ENCODE measurements around the gene SFXN4. TPM values are rescaled to one million over a fixed set of nuclear protein-coding genes. Genes with fewer than 3 reads are reported as not detected.
"Not testable (repeated sequence)": the region's sequence is repeated elsewhere in the genome, so short reads cannot be mapped to it uniquely, and the experiment has no call there.

Gene SFXN4
- total RNA-seq, 3 donors from 2014 or later, result 14.6 to 25.2 (median 18.6) TPM

DNA sequence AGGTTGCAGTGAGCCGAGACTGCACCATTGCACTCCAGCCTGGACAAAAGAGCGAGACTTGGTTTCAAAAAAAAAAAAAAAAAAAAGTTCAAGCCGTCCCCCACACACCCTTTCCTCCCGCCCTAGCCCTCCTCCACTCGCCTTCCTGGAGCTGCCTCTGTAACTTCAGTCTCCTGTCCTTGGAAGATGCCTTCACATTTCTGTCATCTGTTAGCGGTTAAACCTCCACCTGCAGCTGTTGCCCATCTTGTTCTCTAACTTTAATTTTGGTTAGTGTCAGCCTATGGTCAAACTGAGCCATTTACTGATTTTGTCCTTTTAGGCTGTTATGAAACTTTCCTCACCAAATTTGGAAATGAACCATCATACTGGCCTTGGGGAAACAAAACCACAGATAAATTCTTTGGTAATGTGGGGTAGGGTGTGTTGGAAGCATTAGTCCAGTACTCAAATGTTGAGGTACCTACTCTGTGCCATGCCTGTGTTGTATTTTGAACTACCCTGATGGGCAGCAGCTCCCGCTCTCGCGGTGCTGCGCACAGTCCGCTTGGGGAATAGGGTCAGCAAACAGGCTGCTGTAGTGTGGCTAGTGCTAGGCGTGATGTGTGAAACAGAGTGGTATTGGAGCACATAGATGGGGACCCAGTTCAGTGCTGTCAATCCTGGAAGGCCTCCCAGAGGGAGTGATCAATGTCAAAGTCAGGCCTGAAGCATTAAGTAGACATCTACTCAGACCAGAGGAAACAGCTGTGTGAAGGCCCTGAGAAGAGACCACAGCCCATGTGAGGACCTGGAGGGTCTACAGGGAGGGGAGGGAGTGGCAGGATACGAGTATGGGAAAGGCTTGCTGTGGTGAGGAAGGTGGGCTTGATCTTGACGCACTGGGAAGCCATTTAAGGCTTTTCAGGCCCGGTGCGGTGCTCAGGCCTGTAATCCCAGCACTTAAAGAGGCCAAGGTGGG, 26.9 kb downstream of the SFXN4 start:
- no peaks in the 10 kb centered on the region for H3K4me1 ChIP-seq
- H3K27ac ChIP-seq, result peak overlapping the region in 1 of 2 donors; percentile 7
- no peak for DNase-seq (ENCODE audit: low spot score in 2 of 2)
- TF ChIP-seq POLR2AphosphoS5 (IDR thresholded peaks at IDR 0.05) (no peak), POLR2A (IDR thresholded peaks at IDR 0.05) (no peak)
- TF ChIP-seq, protein P1, sequence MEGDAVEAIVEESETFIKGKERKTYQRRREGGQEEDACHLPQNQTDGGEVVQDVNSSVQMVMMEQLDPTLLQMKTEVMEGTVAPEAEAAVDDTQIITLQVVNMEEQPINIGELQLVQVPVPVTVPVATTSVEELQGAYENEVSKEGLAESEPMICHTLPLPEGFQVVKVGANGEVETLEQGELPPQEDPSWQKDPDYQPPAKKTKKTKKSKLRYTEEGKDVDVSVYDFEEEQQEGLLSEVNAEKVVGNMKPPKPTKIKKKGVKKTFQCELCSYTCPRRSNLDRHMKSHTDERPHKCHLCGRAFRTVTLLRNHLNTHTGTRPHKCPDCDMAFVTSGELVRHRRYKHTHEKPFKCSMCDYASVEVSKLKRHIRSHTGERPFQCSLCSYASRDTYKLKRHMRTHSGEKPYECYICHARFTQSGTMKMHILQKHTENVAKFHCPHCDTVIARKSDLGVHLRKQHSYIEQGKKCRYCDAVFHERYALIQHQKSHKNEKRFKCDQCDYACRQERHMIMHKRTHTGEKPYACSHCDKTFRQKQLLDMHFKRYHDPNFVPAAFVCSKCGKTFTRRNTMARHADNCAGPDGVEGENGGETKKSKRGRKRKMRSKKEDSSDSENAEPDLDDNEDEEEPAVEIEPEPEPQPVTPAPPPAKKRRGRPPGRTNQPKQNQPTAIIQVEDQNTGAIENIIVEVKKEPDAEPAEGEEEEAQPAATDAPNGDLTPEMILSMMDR (IDR thresholded peaks at IDR 0.05), result no peak
- no peaks in the 10 kb centered on the region for H3K9me3 ChIP-seq
- no peaks in the 10 kb centered on the region for H3K36me3 ChIP-seq
- intact Hi-C loops (cut with DNase I; ENCODE audit: low total_unique reads), result no loop called here
- H3K4me3 ChIP-seq, result no peak overlapping the region
- no peaks in the 10 kb centered on the region for H3K27me3 ChIP-seq

DNA sequence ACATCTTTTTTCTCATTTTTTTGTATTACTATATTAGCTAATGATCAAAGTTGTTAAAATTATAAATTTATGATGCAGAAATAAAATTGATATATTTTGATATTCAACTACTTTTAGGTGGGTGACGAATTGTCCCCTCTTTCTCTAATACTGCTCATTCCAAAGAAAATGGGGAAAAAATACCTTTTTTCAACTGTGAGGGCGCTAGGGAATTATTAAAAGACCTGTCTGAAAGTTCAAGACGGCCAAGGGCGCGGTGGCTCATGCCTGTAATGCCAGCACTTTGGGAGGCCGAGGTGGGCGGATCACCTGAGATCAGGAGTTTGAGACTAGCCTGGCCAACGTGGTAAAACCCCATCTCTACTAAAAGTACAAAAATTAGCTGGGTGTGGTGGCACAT, 27.6 kb downstream of the SFXN4 start:
- H3K36me3 ChIP-seq; DNase-seq (ENCODE audit: low spot score in 2 of 2): not testable (repeated sequence)

GRCh38 chr10:119136084-119136483, 29.4 kb downstream of the SFXN4 start:
- Histone ChIP-seq H3K27me3 (no peaks in the 10 kb centered on the region), H3K4me1 (no peaks in the 10 kb centered on the region), H3K27ac (no peak overlapping the region), H3K9me3 (no peaks in the 10 kb centered on the region), H3K36me3 (no peaks in the 10 kb centered on the region), H3K4me3 (no peak overlapping the region)
- no peak for TF ChIP-seq POLR2A (IDR thresholded peaks at IDR 0.05)
- TF ChIP-seq POLR2AphosphoS5 (IDR thresholded peaks at IDR 0.05), result no peak
- TF ChIP-seq, protein P1 (IDR thresholded peaks at IDR 0.05), result no peak
- intact Hi-C loops (cut with DNase I; ENCODE audit: low total_unique reads), result no loop called here
- DNase-seq (ENCODE audit: low spot score in 2 of 2), result no peak

More for the DNA sequence above, 27.6 kb downstream of the SFXN4 start:
- H3K4me3 ChIP-seq; H3K4me1 ChIP-seq; intact Hi-C loops (cut with DNase I; ENCODE audit: low total_unique reads); H3K9me3 ChIP-seq; H3K27me3 ChIP-seq; H3K27ac ChIP-seq: not testable (repeated sequence)

DNA sequence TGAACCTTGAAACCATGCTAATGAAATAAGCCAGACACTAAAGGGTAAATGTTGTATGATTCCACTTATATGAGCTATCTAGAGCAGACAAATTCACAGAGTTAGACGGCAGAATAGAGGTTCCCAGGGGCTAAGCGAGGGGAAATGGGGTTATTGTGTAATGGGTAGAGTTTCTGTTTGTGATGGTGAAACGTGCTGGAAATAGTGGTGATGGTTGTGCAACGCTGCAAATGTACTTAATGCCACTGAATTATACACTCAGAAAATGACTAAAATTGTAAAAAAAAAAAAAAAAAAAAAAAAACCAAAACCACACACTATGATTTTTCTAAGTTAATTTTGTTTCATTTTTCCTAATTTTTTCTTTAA, 30.0 kb downstream of the SFXN4 start:
- Histone ChIP-seq H3K27ac (peak overlapping the region in 1 of 2 donors; percentile 10), H3K9me3 (no peaks in the 10 kb centered on the region), H3K4me1 (no peaks in the 10 kb centered on the region), H3K27me3 (no peaks in the 10 kb centered on the region), H3K36me3 (no peaks in the 10 kb centered on the region), H3K4me3 (no peak overlapping the region)
- no peak for DNase-seq (ENCODE audit: low spot score in 2 of 2)
- intact Hi-C loops (cut with DNase I; ENCODE audit: low total_unique reads), result no loop called here
- no peak for TF ChIP-seq POLR2AphosphoS5 (IDR thresholded peaks at IDR 0.05)
- TF ChIP-seq POLR2A (IDR thresholded peaks at IDR 0.05), result no peak
- TF ChIP-seq, protein P1 (IDR thresholded peaks at IDR 0.05), result no peak

DNA sequence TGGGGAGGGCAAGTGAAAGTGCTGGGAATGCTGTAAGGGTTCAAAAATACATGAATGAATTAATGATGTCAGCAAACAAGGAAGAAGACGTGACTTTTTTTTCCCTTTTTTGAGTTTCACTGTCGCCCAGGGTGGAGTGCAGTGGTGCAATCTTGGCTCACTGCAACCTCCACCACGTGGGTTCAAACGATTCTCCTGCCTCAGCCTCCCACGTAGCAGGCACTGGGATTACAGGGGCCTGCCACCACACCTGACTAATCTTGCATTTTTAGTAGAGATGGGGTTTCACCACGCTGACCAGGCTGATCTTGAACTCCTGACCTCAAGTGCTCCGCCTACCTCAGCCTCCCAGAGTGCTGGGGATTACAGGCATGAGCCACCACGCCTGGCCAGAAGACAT, 31.6 kb downstream of the SFXN4 start:
- H3K27me3 ChIP-seq, result no peaks in the 10 kb centered on the region
- H3K4me3 ChIP-seq, result no peak overlapping the region
- intact Hi-C loops (cut with DNase I; ENCODE audit: low total_unique reads), result no loop called here
- TF ChIP-seq POLR2AphosphoS5 (IDR thresholded peaks at IDR 0.05) (no peak), POLR2A (IDR thresholded peaks at IDR 0.05) (no peak)
- TF ChIP-seq, protein P1 (IDR thresholded peaks at IDR 0.05), result no peak
- DNase-seq (ENCODE audit: low spot score in 2 of 2), result no peak
- no peaks in the 10 kb centered on the region for H3K4me1 ChIP-seq
- H3K27ac ChIP-seq, result no peak overlapping the region
- H3K36me3 ChIP-seq, result no peaks in the 10 kb centered on the region
- H3K9me3 ChIP-seq, result no peaks in the 10 kb centered on the region
